Smooth muscle cell of the umbilical artery (primary cell): ENCODE results near the gene MSMP. TPM values are rescaled to one million over a fixed set of nuclear protein-coding genes. Genes with fewer than 3 reads are reported as not detected.

Source experiments
- total RNA-seq: library from RNA; depleted of rRNA; stranded (reverse); fragments of >200 nt; gene quantifications from 2 replicates; pipeline ENCODE4 v1.2.3, GENCODE V29; 2014

The MSMP gene, protein sequence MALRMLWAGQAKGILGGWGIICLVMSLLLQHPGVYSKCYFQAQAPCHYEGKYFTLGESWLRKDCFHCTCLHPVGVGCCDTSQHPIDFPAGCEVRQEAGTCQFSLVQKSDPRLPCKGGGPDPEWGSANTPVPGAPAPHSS
- 0.30 and 0.55 TPM in 2 replicates for total RNA-seq

DNA sequence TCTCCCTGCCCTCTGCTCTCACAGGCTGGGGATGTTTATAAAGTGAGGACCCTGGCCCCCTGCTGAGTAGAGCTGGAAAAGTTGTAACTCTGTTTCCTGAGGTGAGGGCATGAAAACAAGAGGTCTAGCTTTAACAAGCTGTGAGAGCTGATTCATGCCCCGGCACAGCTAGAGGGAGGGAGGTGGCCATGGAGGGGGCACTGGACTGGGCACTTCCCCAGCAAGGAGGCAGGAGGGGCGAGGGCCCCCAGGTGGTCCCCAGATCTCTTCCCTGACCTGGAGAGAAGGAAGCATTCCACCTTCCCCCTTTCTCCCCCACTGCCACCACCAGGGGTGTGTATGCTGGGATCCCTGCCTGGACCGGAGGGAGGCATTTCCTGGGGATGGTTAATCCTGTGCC is at the start of gene MSMP:
TSS of gene MSMP (minus strand) at position 13 of the 400 bp plus-strand sequence. CDS start 147 bp downstream, outside the sequence.

GRCh38 chr9:35791297-35791921 is 37.3 kb upstream of the MSMP start, which contains the start of gene NPR2:
NPR2 (plus strand) TSS chr9:35791591; CDS start chr9:35792409, 818 bp downstream.

DNA sequence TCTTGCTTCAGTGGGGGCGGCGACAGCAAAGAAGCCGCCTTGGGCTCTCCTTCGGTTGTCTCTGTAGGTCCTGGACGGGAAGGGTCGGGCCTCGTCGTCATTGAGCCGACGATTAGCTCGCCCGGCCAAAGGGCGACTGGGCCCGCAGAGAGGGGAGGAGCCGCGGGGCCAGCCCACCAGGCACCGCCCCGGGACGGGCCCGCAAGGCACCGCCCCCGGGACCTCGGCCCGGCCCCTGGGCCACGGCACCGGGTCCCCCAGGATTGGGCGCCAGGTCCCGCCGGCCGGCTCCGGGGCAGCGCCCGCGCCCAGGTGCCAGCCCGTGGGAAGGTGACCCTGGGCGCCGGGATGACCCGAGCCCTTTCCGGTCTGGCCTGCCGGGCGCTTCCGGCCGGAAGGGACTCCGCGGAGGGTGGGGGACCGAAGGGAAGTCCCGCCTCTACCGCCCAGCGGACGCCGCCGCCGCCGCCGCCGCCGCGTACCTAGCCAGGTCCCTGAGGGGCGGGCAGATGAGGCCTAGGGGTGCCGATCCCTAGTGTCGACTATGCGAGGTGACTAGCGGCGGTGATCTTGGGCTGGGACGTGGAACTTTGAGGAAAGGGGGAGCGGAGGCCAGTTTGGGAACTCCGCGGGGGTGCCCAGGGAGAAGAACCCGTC is 5.1 kb downstream of the MSMP start, which contains the start of the genes GBA2 and RGP1:
TSS of gene GBA2 (minus strand) at position 371 of the 657 bp plus-strand sequence. CDS start 524 bp downstream, outside the sequence.
TSS of gene RGP1 (plus strand) at position 430 of the 657 bp plus-strand sequence. CDS start 469 bp downstream, outside the sequence.

GRCh38 chr9:35732185-35732799 is 21.8 kb downstream of the MSMP start, which contains the start of the genes CREB3 and TLN1:
CREB3 (plus strand) TSS chr9:35732666; CDS start chr9:35732773, 107 bp downstream.
TLN1 (minus strand) TSS chr9:35732195; CDS start chr9:35725694, 6,501 bp downstream.

Other genes with a start within 250 kb of the MSMP start
- gene TESK1, start 149.0 kb downstream of the MSMP start, total RNA-seq: 11.9 and 12.2 TPM in 2 replicates
- 0.32 and 1.2 TPM in 2 replicates for gene CD72, start 135.9 kb downstream of the MSMP start, total RNA-seq
- gene SIT1, start 103.3 kb downstream of the MSMP start, total RNA-seq: not detected in 2 replicates
- gene RMRP, start 96.3 kb downstream of the MSMP start, total RNA-seq: 680 and 5,299 TPM in 2 replicates
- 9.2 and 13.7 TPM in 2 replicates for gene CCDC107, start 96.0 kb downstream of the MSMP start, total RNA-seq
- gene ARHGEF39, start 89.1 kb downstream of the MSMP start, total RNA-seq: 0.30 and 0.92 TPM in 2 replicates
- 3.6 and 8.1 TPM in 2 replicates for gene CA9, start 80.3 kb downstream of the MSMP start, total RNA-seq
- gene TPM2, start 64.4 kb downstream of the MSMP start, total RNA-seq: 1,294 and 1,826 TPM in 2 replicates
- 548 and 1,223 TPM in 2 replicates for gene TLN1, start 22.1 kb downstream of the MSMP start, total RNA-seq
- gene CREB3, start 21.6 kb downstream of the MSMP start, total RNA-seq: 97.4 and 118 TPM in 2 replicates
- gene GBA2, start 5.0 kb downstream of the MSMP start, total RNA-seq: 23.5 and 31.0 TPM in 2 replicates
- 12.5 and 21.2 TPM in 2 replicates for gene RGP1, start 5.0 kb downstream of the MSMP start, total RNA-seq
- 30.6 and 38.0 TPM in 2 replicates for gene NPR2, start 37.3 kb upstream of the MSMP start, total RNA-seq
- 0.55 and 1.2 TPM in 2 replicates for gene SPAG8, start 58.0 kb upstream of the MSMP start, total RNA-seq
- 7.5 and 11.9 TPM in 2 replicates for gene HINT2, start 60.8 kb upstream of the MSMP start, total RNA-seq
- gene FAM221B, start 74.5 kb upstream of the MSMP start, total RNA-seq: not detected in 2 replicates
- 2.7 and 6.2 TPM in 2 replicates for gene TMEM8B, start 75.0 kb upstream of the MSMP start, total RNA-seq
- not detected in 2 replicates for gene OR13J1, start 116.1 kb upstream of the MSMP start, total RNA-seq
- gene HRCT1, start 151.9 kb upstream of the MSMP start, total RNA-seq: 0.30 and 0.51 TPM in 2 replicates
- 0.14 TPM in 1 of 2 replicates, not detected in the other for gene SPAAR, start 155.2 kb upstream of the MSMP start, total RNA-seq
- not detected in 2 replicates for gene OR2S2, start 203.9 kb upstream of the MSMP start, total RNA-seq